ENCODE data around the gene SNHG17.
"Not testable (repeated sequence)": the region's sequence is repeated elsewhere in the genome, so short reads cannot be mapped to it uniquely, and the experiment has no call there.

The SNHG17 gene

DNA sequence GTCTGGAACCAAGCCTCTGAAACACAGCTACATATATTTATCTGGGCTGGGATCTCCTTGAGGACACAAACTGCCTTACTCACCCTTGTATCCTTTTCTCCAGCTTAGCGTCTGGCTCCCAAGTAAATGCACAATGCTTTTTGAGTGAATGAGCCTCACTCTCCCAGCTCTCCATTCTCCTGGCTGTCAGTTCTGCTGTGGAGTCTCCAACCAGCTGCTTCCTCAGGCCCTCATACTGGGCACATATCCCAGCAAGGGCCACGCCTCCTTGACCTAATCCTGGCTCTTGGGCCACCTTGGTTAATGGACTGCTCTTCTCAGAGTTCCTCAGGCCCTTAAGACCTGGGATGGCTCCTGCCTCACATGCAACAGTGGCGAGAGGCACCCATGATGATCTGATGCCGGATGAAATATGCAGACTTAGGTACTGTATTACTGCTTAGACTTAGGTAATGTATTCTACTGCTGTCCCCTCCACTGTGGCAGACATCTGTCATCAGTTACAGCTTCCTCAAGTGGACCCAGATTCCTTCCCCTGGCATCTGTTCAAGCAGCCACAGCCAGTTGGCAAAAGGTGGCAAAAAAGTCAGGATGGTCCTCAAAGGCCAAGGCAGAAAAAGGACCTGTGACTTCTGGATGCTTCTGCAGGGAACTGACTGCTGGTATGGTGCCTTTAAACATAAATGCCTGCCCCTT is 16.5 kb downstream of the SNHG17 start:
- DNase-seq, result no peak

DNA sequence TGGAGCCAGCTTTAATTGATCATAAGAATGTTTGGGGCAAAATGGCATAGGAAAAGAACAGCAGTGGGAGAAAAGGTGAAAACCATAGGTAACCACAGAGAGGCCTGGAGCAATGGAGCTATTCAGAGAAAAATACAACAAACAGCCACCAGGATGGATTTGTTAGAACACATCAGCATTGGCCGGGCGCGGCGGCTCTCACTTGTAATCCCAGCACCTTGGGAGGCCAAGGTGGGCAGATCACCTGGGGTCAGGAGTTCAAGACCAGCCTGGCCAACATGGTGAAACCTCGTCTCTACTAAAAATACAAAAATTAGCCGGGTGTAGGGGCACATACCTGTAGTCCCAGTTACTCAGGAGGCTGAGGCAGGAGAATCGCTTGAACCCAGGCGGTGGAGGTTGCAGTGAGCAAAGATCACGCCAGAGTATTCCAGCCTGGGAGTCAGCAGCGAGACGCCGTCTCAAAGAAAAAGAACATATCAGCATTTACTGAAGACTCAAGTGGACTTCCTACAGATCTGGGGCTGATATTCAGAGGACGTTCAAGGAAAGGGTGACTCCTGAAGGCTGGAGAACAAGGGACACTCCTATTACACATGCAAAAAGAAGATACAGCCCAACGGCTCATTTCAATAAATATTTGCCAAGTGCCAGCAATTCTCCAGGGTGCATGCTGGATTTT is 20.2 kb downstream of the SNHG17 start:
- DNase-seq, result no peak

DNA sequence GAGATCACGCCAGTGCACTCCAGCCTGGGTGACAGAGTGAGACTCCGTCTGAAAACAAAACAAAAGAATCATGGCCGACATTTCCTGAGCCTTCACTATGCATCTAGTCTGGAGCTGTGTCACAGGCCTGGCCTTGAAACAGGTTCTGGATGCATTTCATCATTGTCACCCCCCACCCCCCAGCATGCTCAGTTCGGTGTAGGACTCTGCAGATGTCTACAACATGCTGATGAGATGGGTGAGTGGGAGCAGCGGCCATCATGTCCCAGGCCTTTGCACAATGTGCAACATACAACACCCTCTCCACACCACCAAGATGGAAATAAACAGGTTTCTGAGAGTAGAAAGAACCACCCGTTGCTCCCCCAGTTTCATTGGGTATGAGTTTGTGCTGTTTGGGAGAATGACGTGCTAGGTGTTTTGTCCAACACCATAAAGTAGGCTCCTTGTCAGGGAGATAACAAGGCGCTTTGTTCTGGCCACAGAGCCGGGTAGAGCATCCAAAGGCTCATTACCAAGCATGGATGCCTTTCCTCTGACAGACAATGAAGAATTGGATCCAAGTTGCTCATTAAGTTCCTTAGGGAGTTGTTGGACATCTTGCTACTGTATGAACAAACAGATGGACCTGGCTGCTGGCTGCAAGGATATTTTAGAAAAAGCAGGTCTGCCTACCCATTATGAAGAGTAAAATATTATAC is 22.1 kb downstream of the SNHG17 start:
- no peak for DNase-seq

DNA sequence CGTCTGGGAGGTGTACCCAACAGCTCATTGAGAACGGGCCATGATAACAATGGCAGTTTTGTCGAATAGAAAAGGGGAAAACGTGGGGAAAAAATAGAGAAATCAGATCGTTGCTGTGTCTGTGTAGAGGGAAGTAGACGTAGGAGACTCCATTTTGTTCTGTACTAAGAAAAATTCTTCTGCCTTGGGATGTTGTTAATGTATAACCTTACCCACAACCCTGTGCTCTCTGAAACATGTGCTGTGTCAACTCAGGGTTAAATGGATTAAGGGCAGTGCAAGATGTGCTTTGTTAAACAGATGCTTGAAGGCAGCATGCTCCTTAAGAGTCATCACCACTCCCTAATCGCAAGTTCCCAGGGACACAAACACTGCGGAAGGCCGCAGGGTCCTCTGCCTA is 27.3 kb downstream of the SNHG17 start:
- DNase-seq, result not testable (repeated sequence)

DNA sequence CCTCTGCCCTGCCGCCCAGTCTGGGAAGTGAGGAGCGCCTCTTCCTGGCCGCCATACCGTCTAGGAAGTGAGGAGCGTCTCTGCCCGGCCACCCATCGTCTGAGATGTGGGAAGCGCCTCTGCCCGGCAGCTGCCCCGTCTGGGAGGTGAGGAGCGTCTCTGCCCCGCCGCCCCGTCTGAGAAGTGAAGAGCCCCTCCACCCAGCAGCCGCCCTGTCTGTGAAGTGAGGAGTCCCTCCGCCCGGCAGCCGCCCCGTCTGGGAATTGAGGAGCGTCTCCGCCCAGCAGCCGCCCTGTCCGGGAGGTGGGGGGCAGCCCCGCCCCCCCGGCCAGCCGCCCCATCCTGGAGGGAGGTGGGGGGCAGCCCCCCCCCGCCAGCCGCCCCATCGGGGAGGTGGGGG is 27.8 kb downstream of the SNHG17 start:
- no peak for DNase-seq

DNA sequence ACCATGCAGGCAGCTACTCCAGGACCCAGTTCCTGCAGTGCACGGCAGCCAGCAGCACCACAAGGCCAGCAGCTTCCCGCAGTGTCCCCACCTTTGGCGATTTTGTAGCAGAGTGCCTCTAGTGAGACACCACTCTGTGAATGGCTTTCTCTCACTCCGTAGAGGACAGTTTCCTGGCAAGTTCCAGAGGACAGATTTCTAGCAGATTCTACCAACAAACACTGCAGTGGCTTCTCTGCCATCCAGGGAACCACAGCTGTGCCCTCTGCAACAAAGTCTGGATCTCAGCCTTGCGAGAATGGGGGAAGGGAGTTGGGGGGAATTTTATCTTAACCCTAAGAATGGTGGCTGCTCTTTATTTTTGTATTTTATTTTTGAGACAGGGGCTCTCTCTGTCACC is 28.7 kb downstream of the SNHG17 start:
- DNase-seq, result no peak

DNA sequence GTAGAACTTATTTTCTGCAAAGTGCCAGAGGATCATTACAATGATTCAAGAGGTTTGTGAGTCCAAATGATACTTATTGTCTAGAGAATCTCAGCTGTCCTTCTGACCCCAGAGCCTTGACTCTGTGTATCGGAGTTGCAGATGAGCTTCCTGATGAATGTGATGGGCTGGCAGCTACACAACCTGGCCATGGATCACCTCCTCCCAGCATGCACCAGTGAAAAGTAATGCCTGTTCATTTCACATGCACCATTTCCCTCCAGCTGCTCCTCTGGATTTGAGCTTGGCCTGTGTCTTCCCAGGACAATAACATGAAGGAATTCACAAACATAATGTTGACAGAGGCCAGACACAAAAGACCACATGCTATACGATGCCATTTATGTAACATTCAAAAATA is 30.0 kb downstream of the SNHG17 start:
- no peak for DNase-seq

DNA sequence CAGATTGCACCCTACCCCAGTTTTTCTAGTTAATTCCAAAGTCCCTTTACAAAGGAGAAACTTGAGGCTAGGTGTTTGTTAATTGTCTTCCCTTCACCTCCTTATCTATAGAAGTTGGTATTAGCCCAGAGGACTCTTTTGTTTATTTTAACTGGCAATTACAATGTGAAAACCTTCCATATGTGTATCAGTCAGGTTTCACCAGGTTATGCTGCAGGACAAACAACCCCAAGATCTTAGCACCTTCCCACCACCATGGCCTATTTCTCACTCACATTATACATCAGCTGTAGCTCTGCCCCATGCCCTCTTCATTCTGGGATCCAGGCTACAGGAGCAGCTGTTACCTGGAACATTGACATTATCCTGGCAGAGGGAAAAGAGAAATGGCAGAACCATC is 31.1 kb downstream of the SNHG17 start:
- no peak for DNase-seq

DNA sequence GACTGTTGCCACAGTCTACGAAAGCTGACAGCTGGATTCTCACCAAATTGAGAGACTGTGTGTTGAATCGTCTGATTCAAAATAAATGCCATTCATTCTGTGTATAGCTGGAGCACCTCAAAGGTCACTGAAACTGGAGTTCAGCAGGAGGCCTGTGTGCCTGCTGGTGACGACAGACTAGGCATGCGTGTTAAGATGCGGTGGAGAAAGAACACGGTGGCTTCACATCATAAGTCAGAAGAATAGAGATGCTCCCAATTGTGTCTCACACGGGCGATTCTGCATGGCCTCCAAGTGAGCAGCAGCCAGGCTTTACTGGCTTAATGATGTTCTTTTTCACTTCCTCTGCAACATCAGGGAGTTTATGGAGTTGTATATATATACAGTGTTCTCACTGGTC is 32.3 kb downstream of the SNHG17 start:
- no peak for DNase-seq

DNA sequence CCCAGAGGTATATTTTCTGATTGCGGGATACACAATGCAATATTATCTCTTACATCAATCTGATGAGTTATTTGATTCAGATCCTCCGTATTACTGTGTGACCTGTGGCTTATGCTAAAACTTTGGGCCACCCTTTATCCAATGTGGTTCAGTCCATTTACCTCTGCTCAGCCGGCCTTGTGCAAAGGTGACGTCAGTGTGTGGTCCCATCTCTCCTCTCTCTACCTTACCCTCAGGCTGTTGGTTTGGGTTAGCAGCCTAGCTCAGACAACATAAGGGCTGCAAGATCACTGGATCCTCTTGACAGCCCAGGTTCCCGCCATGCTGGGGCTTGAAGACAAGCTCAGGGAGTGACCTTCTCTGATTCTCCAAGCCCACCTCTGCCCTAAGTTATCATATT is 33.0 kb downstream of the SNHG17 start:
- no peak for DNase-seq

DNA sequence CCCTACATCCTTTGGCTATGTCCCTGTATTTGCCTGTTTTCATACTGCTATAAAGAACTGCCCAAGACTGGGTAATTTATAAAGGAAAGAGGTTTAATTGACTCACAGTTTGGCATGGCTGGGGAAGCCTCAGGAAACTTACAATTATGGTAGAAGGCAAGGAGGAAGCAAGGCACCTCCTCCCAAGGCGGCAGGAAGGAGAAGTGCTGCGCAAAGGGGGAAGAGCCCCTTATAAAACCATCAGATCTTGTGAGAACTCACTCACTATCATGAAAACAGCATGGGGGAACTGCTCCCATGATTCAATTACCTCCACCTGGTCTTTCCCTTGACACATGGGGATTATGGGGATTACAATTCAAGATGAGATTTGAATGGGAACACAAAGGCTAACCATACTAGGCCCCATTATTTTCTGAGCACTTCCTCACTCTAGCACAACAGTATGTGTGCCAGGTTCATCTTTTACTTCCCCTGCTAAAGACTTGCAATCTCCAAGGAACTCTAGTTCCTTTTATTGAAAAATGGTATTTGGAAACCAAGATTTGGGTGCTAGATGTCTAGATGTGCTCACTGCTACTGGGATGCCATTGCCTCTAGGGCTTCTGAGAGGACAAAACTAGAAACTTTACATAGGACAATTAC is 39.3 kb downstream of the SNHG17 start:
- not testable (repeated sequence) for DNase-seq

DNA sequence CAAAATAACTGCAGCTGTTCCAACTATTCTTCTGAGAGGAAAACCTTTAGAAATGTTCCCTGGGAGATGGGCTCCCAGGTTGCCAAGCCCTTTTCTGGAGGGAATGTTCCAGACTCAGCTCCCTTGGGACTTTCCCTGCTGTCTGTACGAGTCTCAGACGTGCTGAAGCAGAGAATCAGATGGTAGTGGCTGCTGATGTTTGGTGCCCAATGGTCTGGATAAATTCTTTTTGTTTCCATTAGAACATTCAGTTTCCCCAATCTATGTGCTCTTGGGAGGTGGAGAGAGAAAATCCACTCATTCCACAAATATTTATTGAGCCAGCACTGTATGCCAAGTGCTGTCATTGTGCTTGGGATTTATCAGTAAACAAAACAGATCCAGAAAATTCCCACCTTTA is 40.0 kb downstream of the SNHG17 start:
- DNase-seq, result no peak

DNA sequence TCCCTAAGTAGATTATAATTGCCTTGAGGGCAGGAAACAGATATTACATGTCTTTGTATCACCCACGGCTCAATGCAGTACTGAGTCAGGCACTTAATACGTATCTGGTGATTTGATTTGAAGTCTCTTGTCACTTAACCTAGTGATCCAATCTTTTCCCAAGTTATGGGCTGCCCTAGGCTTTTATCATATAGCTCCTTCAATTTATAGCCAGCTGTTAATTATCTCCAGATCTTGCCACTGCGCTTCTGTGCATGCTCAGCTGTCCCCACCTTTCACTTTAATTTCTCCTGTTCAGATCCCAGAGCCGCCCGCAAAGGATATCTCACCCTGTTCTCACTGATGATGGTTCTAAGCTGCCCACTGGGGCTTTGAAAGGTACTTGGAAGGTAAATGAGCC is 41.9 kb downstream of the SNHG17 start:
- no peak for DNase-seq

DNA sequence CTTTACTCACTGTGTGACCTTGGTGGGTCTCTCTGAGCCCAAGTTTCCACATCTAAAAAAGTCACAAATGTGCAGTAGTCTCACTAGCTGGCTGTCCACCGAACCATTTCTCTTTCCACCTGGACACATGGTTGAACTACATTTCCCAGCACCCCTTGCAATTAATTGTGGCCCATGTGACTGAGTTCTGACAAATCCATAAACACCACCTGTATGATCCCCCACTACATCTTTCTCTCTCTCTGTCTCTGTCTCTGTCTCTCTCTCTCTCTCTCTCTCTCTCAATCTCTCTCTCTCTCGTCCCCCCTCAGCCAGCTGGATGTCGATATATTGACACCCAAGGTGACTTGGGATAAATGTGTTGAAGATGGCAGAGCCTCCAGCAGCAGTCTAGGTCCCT is 42.8 kb downstream of the SNHG17 start:
- no peak for DNase-seq

DNA sequence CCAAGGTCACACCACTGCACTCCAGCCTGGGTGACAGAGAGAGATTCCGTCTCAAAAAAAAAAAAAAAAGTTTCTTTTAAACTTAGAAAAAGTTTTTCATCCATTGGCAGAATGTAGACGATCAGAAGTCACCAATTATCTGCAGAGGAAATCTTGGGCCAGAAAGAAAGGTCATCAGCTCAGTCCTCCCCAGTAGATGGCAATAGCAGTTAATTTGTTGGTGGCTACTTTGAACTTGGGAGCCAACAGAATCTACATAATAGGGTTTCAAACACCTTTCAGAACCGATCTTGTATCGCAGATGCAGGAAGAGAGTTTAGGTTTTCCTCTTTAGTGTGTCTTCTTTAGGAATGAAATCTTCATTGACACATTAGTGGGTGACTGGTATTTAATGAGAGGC is 47.2 kb downstream of the SNHG17 start:
- DNase-seq, result no peak

DNA sequence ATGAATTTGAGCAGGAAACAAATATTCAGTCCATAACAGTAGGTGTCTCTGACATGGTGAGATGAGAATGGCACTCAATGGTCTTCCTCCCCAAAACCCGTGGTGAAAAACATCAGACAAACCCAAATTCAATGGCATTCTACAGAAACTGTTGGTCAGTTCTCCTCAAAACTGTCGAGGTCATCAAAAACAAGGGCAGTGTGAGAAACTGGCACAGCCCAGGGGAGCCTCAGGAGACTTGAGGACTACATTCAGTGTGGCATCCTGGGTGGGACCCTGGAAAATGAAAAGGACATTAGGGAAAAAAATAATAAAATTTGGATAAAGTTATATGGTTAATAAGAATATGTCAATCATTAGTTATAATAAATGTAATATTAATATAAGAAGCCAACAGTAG is 48.3 kb downstream of the SNHG17 start:
- DNase-seq, result no peak

DNA sequence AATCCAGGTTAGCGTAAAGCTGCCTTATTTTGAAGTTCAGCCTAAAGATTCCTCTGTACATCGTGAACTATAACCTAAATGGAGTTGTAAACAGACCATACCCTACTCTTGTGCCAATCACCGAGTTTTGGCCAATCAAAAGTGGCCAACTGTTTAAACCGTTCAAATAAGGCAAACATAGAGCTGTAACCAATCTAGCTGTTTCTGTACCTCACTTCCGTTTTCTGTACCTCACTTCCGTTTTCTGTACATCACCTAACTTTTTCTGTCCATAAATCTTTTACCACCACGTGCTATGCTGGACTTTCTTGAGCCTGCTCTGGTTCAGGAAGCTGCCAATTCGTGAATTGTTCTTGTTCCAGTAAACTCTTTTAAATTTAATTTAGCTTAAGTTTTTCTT is 49.1 kb downstream of the SNHG17 start:
- no peak for DNase-seq

DNA sequence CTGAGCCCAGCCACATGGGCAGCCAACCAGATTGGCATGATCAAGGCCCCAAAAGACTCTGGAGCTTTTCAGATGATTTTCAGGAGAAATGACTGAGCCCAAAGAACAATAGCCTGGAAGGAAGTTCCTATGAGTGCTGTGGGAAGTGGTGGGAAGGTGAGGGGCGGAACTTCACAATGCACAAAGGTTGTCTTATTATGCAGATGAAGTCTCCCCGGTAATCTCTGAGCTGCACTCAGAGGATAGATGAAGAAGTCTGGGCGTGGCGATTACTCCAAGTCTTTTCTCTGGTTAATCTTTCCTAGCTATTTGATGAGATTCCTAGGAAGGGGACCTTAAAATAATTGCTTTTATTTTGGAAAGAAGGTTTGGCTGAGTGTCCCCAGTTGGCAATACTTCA is 52.0 kb downstream of the SNHG17 start:
- DNase-seq, result no peak

DNA sequence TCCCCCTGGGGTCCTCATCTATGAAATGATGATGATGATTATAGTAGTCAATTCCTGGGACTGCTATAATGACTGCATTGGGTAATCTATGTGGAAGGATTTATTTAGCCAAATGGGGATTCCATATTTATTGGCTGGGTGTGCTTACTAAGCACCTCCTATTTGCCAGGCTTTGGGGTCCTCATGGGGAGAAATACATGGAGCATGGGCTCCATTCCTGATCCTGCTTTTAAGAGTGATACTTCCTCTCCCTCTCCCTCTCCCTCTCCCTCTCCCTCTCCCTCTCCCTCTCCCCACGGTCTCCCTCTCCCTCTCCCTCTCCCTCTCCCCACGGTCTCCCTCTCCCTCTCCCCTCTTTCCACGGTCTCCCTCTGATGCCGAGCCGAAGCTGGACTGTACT is 57.3 kb downstream of the SNHG17 start:
- DNase-seq, result not testable (repeated sequence)

DNA sequence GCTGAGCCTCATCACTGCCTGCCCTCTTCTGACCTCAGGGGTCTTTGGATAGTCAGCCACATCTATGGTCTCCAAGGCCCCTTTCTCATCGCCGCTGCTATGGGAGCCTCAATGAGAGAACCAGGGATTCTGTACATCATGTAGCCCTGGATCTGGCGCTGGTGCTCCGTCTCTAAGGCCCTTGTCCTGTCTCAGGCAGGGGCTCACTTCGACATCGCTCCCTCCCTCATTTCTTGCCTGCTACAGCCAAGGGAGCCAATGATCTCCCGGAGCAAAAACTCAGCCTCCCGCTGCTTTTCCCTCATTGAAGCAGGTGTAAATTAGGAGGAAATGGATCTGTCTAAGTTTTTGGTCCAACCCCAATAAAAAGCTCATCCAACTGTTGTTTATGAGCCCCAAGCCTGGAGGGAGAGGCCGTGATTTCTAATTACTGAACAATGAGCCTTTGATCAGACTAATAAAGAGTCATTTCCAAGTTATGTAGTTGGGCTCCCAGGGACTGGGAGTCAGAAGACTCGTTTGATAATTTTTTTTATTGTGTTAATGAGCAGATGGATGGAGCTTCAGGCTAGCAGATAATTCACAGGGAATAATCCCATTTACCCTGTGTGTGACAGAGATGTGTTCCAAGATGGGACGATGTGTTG is 58.0 kb downstream of the SNHG17 start:
- no peak for DNase-seq

DNA sequence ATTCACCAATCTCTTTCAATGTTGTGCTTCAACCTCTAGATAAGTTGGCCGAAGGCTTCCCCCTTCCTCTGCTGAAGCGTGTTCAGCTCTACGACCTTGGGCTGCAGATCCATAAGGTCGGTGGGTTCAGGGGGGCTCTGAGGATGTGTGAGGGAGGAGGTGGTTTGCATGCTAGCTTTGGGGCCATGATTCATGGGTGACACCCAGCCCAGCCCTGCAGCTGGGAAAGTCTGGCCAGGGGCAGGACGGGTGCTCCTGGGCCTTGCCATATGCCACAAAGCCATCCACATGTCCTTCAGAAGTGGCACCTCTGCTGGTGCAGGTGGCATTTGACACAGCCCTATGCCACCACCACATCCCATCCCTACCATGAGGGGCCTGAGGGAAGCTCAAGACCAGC is 61.2 kb downstream of the SNHG17 start:
- DNase-seq, result no peak

DNA sequence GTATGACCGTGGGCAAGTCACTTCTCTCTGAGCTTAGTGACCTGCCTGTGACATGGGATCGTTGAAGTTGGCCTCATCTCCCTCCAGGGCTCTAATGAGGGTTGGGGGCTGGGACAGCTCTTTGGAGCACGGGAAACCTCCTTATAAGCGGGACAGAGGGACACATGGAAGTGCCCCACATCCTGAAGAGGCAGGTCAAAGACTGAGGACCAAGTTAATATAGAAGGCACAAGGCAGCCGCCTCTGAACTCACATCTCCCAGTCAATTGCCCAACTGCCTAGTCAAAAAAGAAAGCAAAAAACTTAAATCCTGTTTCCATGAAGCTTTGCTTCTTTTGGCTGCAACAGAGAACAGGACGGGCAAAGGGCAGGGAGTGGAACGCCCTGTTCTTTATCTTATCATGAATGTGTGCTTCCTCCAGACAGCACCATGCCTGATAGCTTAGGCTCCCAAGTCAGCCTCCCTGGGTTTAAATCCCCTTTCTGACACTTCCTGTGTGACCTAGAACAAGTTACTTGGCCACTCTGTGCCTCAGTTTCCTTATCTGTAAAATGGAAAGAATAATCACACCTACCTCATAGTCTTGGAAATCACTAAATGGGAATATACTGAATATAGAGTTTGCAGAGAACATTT is 61.8 kb downstream of the SNHG17 start:
- DNase-seq, result no peak

DNA sequence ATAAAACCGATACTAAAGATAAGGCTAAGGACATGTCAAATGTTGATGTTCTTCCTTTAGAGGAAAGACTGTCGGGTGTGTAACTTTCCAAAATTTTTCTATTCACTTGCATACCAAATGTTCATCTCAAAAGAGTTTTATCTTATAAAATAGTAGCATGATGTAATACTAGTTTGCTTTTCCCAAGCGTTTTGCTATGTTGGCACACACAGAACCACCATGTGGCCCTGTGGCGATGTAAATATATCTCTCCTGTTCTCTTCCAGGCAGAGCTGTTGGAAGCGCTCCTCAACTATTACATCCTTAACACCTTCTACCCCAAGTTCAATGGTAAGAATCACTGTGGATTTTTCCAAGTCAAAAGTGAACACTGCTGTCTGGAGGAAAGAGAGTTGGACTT is 62.3 kb downstream of the SNHG17 start:
- DNase-seq, result no peak

Measured in NCI-H1417 treated with DMSO at 0.1 percent for 48 hours (cell line).